GM23248 (cell line): Measurements from ENCODE around the gene PRKCA. TPM values are rescaled to one million over a fixed set of nuclear protein-coding genes. Genes with fewer than 3 reads are reported as not detected.

Experiments used
- DNase-seq: peaks from one replicate; pipeline ENCODE4 v3.0.0-alpha.2; 2015
- H2AFZ ChIP-seq: fragments of 200-600 bp; sonication (generic); 2 replicates; pipeline ENCODE4 v1.6.1; 2016; ENCODE audit warnings: antibody characterized with exemption
- H3F3A ChIP-seq: fragments of 200-600 bp; sonication (generic); 2 replicates; pipeline ENCODE4 v1.6.1; 2016; ENCODE audit warnings: mild to moderate bottlenecking, antibody characterized with exemption, mixed run types; ENCODE audit not compliant: insufficient read depth
- H3K27ac ChIP-seq: fragments of 200-600 bp; sonication (generic); 2 replicates; pipeline ENCODE4 v1.5.1; 2016; ENCODE audit warnings: mild to moderate bottlenecking
- H3K27me3 ChIP-seq: fragments of 200-600 bp; sonication (generic); replicated peaks from 2 replicates; pipeline ENCODE4 v1.6.1; 2016; ENCODE audit warnings: mild to moderate bottlenecking; ENCODE audit not compliant: insufficient read depth
- H3K36me3 ChIP-seq: fragments of 200-600 bp; sonication (generic); 2 replicates; pipeline ENCODE4 v1.6.1; 2016; ENCODE audit warnings: low read depth, mild to moderate bottlenecking
- H3K4me1 ChIP-seq: fragments of 200-600 bp; sonication (generic); 2 replicates; pipeline ENCODE4 v1.6.1; 2016; ENCODE audit warnings: mild to moderate bottlenecking; ENCODE audit not compliant: insufficient read depth
- H3K4me2 ChIP-seq: fragments of 200-600 bp; sonication (generic); one replicate; pipeline ENCODE4 v1.6.1; 2016; ENCODE audit warnings: mild to moderate bottlenecking; ENCODE audit not compliant: unreplicated experiment
- H3K4me3 ChIP-seq: fragments of 200-600 bp; sonication (generic); 2 replicates; pipeline ENCODE4 v1.5.1; 2016; ENCODE audit warnings: mild to moderate bottlenecking
- H3K79me2 ChIP-seq: fragments of 200-600 bp; sonication (generic); 2 replicates; pipeline ENCODE4 v1.6.1; 2016; ENCODE audit warnings: mild to moderate bottlenecking; ENCODE audit not compliant: insufficient read depth
- H3K9ac ChIP-seq: fragments of 200-600 bp; sonication (generic); 2 replicates; pipeline ENCODE4 v1.6.1; 2016; ENCODE audit warnings: mild to moderate bottlenecking
- H3K9me2 ChIP-seq: fragments of 200-600 bp; sonication (generic); 2 replicates; pipeline ENCODE4 v1.6.1; 2016; ENCODE audit warnings: mixed run types, mild to moderate bottlenecking, moderate library complexity; ENCODE audit not compliant: insufficient read depth
- H3K9me3 ChIP-seq: fragments of 200-600 bp; sonication (generic); one replicate; pipeline ENCODE4 v1.6.1; 2017; ENCODE audit warnings: low read depth
- H4K20me1 ChIP-seq: fragments of 200-600 bp; sonication (generic); 2 replicates; pipeline ENCODE4 v1.6.0; 2016; ENCODE audit not compliant: insufficient read depth
- EZH2 ChIP-seq: fragments of 200-600 bp; sonication (generic); IDR thresholded peaks from 2 replicates; pipeline ENCODE4 v1.6.1; 2018; ENCODE audit warnings: antibody characterized with exemption, mild to moderate bottlenecking; ENCODE audit not compliant: insufficient read depth, poor library complexity, severe bottlenecking
- EZH2phosphoT487 ChIP-seq: fragments of 200-600 bp; sonication (generic); IDR thresholded peaks from 2 replicates; pipeline ENCODE4 v1.6.1; 2018; ENCODE audit warnings: antibody characterized with exemption, moderate library complexity, mild to moderate bottlenecking, low read depth; ENCODE audit not compliant: insufficient read depth
- WGBS, 2 experiments: methylation state at CpG; one replicate each; pipeline ENCODE4 v1.1.6; 2015 to 2017; ENCODE audit warnings: low lambda C conversion rate in 2 of 2, low coverage in 1 of 2; ENCODE audit errors: missing lambda C conversion rate in 2 of 2; 5-methylcytosine and 5-hydroxymethylcytosine counted together
- in situ Hi-C: fragments of 300-500 bp; cut with MboI; formaldehyde crosslinking; loops from 2 replicates; pipeline ENCODE4 v1.15.0; 2020
- polyA plus RNA-seq: library from polyadenylated mRNA; unstranded; fragments of >200 nt; fragmentation: Nextera tagmentation; extraction: Ambion mirVana; gene quantifications from 2 replicates; pipeline ENCODE4 v1.2.1, GENCODE V29; 2016
- total RNA-seq: library from RNA; depleted of rRNA; stranded (reverse); fragments of >200 nt; shearing (Covaris generic); gene quantifications from 2 replicates; pipeline ENCODE4 v1.2.3, GENCODE V29; 2014

Gene PRKCA
- total and polyA plus RNA-seq, 2 experiments from 2014 or later = 17.3 to 28.5 TPM

GRCh38 chr17:66755101-66755943 lies 452.9 kb downstream of the PRKCA start:
- no peak overlapping the region for H2AFZ ChIP-seq
- H3K4me3 ChIP-seq = no peak overlapping the region
- no peaks in the 10 kb centered on the region for H3K79me2 ChIP-seq
- H3K9me2 ChIP-seq = no peaks in the 10 kb centered on the region
- no peak overlapping the region for H3K27ac ChIP-seq
- H3K4me1 ChIP-seq = no peaks in the 10 kb centered on the region
- 89 to 90% methylated on average over 18 of the region's 18 CpGs for WGBS, 2 experiments
- no peak overlapping the region for H3K9ac ChIP-seq
- no peak for DNase-seq
- H3F3A ChIP-seq = 0 out of 2 replicates have a peak, but pooled peaks cover 6% of the 10 kb centered on the region
- no peaks in the 10 kb centered on the region for H3K9me3 ChIP-seq
- no peak overlapping the region for H3K4me2 ChIP-seq
- H3K36me3 ChIP-seq = peaks cover 4% of the 10 kb centered on the region; the same call in 1 of the 2 replicates
- no peaks in the 10 kb centered on the region for H3K27me3 ChIP-seq
- TF ChIP-seq EZH2phosphoT487 = no peak
- no peak for TF ChIP-seq EZH2
- no peaks in the 10 kb centered on the region for H4K20me1 ChIP-seq
- in situ Hi-C loops = no loop called here

- H3K9me2 ChIP-seq = no peaks in the 10 kb centered on the region
- 87 to 91% methylated on average over 10 of the region's 10 CpGs for WGBS, 2 experiments
- no peak overlapping the region for H3K27ac ChIP-seq
- H4K20me1 ChIP-seq = no peaks in the 10 kb centered on the region
- H3K4me3 ChIP-seq = no peak overlapping the region
- TF ChIP-seq EZH2phosphoT487 (no peak), EZH2 (no peak)
- in situ Hi-C loops = no loop called here
- no peak for DNase-seq
- no peaks in the 10 kb centered on the region for H3K27me3 ChIP-seq
- peaks cover 4% of the 10 kb centered on the region; the same call in 1 of the 2 replicates for H3K36me3 ChIP-seq
- H3K79me2 ChIP-seq = no peaks in the 10 kb centered on the region
- H3K9ac ChIP-seq = no peak overlapping the region
- no peaks in the 10 kb centered on the region for H3K9me3 ChIP-seq
- H3K4me2 ChIP-seq = no peak overlapping the region
- H2AFZ ChIP-seq = no peak overlapping the region
- H3F3A ChIP-seq = 0 out of 2 replicates have a peak, but pooled peaks cover 6% of the 10 kb centered on the region
- H3K4me1 ChIP-seq = no peaks in the 10 kb centered on the region
Measured at GRCh38 chr17:66755944-66756290, 453.5 kb downstream of the PRKCA start.

GRCh38 chr17:66760324-66760723 lies 457.9 kb downstream of the PRKCA start:
- in situ Hi-C loops = no loop called here
- WGBS, 2 experiments = 96 to 99% methylated on average over 3 of the region's 3 CpGs

GRCh38 chr17:66762276-66762675 lies 459.9 kb downstream of the PRKCA start:
- no peaks in the 10 kb centered on the region for H3K36me3 ChIP-seq
- in situ Hi-C loops = no loop called here

More at GRCh38 chr17:66760324-66760723, 457.9 kb downstream of the PRKCA start:
- Histone ChIP-seq H3K4me3 (no peak overlapping the region), H3K9ac (no peak overlapping the region), H3K9me2 (no peaks in the 10 kb centered on the region), H4K20me1 (no peaks in the 10 kb centered on the region), H3K36me3 (peaks cover 3% of the 10 kb centered on the region; the same call in 1 of the 2 replicates), H3K9me3 (no peaks in the 10 kb centered on the region), H3K79me2 (no peaks in the 10 kb centered on the region), H3K27ac (no peak overlapping the region), H3F3A (0 out of 2 replicates have a peak, but pooled peaks cover 6% of the 10 kb centered on the region), H3K4me2 (no peak overlapping the region), H2AFZ (no peak overlapping the region), H3K4me1 (no peaks in the 10 kb centered on the region), H3K27me3 (no peaks in the 10 kb centered on the region)
- TF ChIP-seq EZH2phosphoT487 (no peak), EZH2 (no peak)
- no peak for DNase-seq

More at GRCh38 chr17:66762276-66762675, 459.9 kb downstream of the PRKCA start:
- no peaks in the 10 kb centered on the region for H4K20me1 ChIP-seq
- H3K79me2 ChIP-seq = no peaks in the 10 kb centered on the region
- 0 out of 2 replicates have a peak, but pooled peaks cover 6% of the 10 kb centered on the region for H3F3A ChIP-seq
- H2AFZ ChIP-seq = no peak overlapping the region
- DNase-seq = no peak
- H3K4me2 ChIP-seq = no peak overlapping the region
- no peak overlapping the region for H3K4me3 ChIP-seq
- no peaks in the 10 kb centered on the region for H3K27me3 ChIP-seq
- TF ChIP-seq EZH2 = no peak
- TF ChIP-seq EZH2phosphoT487 = no peak
- H3K27ac ChIP-seq = no peak overlapping the region
- H3K4me1 ChIP-seq = no peaks in the 10 kb centered on the region
- 85 to 86% methylated on average over 6 of the region's 6 CpGs for WGBS, 2 experiments
- H3K9me2 ChIP-seq = no peaks in the 10 kb centered on the region
- H3K9ac ChIP-seq = no peak overlapping the region
- no peaks in the 10 kb centered on the region for H3K9me3 ChIP-seq
